Activated CD4-positive, alpha-beta T cell treated with anti-CD3 and anti-CD28 coated beads for 48 hours (primary cell): ENCODE data around the gene IL12RB1.
"Not testable (repeated sequence)": the region's sequence is repeated elsewhere in the genome, so short reads cannot be mapped to it uniquely, and the experiment has no call there.

ENCODE experiments used
- DNase-seq: peaks from one replicate; pipeline ENCODE4 v3.0.0-alpha.2; 2020

The IL12RB1 gene

GRCh38 chr19:18110609-18111232, 24.0 kb upstream of the IL12RB1 start:
- DNase-seq = no peak

GRCh38 chr19:18109733-18110608, 23.2 kb upstream of the IL12RB1 start:
- DNase-seq = peak; percentile 48

- DNase-seq = no peak
Measured at GRCh38 chr19:18109341-18109732, 22.6 kb upstream of the IL12RB1 start.

- DNase-seq = no peak
Measured at GRCh38 chr19:18108897-18109296, 22.2 kb upstream of the IL12RB1 start.

- no peak for DNase-seq
Measured at GRCh38 chr19:18107235-18107634, 20.5 kb upstream of the IL12RB1 start.

- not testable (repeated sequence) for DNase-seq
Measured at GRCh38 chr19:18105259-18105658, 18.5 kb upstream of the IL12RB1 start.

GRCh38 chr19:18104793-18105131, 18.0 kb upstream of the IL12RB1 start:
- no peak for DNase-seq

GRCh38 chr19:18102916-18103542, 16.3 kb upstream of the IL12RB1 start:
- no peak for DNase-seq

GRCh38 chr19:18101268-18101667, 14.5 kb upstream of the IL12RB1 start:
- no peak for DNase-seq

GRCh38 chr19:18100710-18101109, 14.0 kb upstream of the IL12RB1 start:
- DNase-seq = no peak

- no peak for DNase-seq
Measured at GRCh38 chr19:18099623-18099995, 12.9 kb upstream of the IL12RB1 start.

- peak; percentile 49 for DNase-seq
Measured at GRCh38 chr19:18098891-18099622, 12.3 kb upstream of the IL12RB1 start.

- no peak for DNase-seq
Measured at GRCh38 chr19:18097993-18098890, 11.5 kb upstream of the IL12RB1 start.

GRCh38 chr19:18097217-18097992, 10.7 kb upstream of the IL12RB1 start, which contains the start of gene MAST3:
TSS of gene MAST3 (plus strand) at chr19:18097778. CDS start at chr19:18097793, 15 bp downstream.
- DNase-seq = peak; percentile 94

GRCh38 chr19:18096258-18096657, 9.5 kb upstream of the IL12RB1 start:
- no peak for DNase-seq

- no peak for DNase-seq
Measured at GRCh38 chr19:18093439-18094161, 6.9 kb upstream of the IL12RB1 start.

GRCh38 chr19:18091217-18091608, 4.5 kb upstream of the IL12RB1 start:
- DNase-seq = peak; percentile 91

- DNase-seq = no peak
Measured at GRCh38 chr19:18090545-18091216, 3.9 kb upstream of the IL12RB1 start.

- DNase-seq = no peak
Measured at GRCh38 chr19:18089726-18090125, 3.0 kb upstream of the IL12RB1 start.

- DNase-seq = peak; percentile 79
Measured at GRCh38 chr19:18089096-18089541, 2.4 kb upstream of the IL12RB1 start.
